GM19240 (cell line): ENCODE results near the gene DYNC1LI2.
"Not testable (repeated sequence)": the region's sequence is repeated elsewhere in the genome, so short reads cannot be mapped to it uniquely, and the experiment has no call there.

ENCODE experiments used
- DNase-seq: peaks from one replicate; pipeline ENCODE4 v3.0.0; 2011; ENCODE audit warnings: low spot score; ENCODE audit not compliant: insufficient read length

DYNC1LI2 gene

GRCh38 chr16:66696669-66697630, 54.5 kb downstream of the DYNC1LI2 start, which contains the start of gene CMTM4:
CMTM4 (minus strand) TSS chr16:66696743; CDS start chr16:66696525, 218 bp downstream.
- DNase-seq: peak; percentile 77

GRCh38 chr16:66695935-66696668, 55.3 kb downstream of the DYNC1LI2 start:
- DNase-seq: no peak

- no peak for DNase-seq
Observed at GRCh38 chr16:66695471-66695934, 55.9 kb downstream of the DYNC1LI2 start.

GRCh38 chr16:66693149-66693548, 58.3 kb downstream of the DYNC1LI2 start:
- DNase-seq: no peak

GRCh38 chr16:66692341-66692740, 59.1 kb downstream of the DYNC1LI2 start:
- no peak for DNase-seq

- no peak for DNase-seq
Observed at GRCh38 chr16:66691234-66691633, 60.2 kb downstream of the DYNC1LI2 start.

- no peak for DNase-seq
Observed at GRCh38 chr16:66690106-66690847, 61.1 kb downstream of the DYNC1LI2 start.

GRCh38 chr16:66689282-66689681, 62.1 kb downstream of the DYNC1LI2 start:
- no peak for DNase-seq

GRCh38 chr16:66687906-66688625, 63.3 kb downstream of the DYNC1LI2 start:
- DNase-seq: no peak

GRCh38 chr16:66685501-66686115, 65.8 kb downstream of the DYNC1LI2 start:
- DNase-seq: not testable (repeated sequence)

- DNase-seq: no peak
Observed at GRCh38 chr16:66682271-66682670, 69.1 kb downstream of the DYNC1LI2 start.

- no peak for DNase-seq
Observed at GRCh38 chr16:66681676-66682075, 69.7 kb downstream of the DYNC1LI2 start.

- no peak for DNase-seq
Observed at GRCh38 chr16:66678337-66678736, 73.1 kb downstream of the DYNC1LI2 start.

GRCh38 chr16:66677836-66678235, 73.6 kb downstream of the DYNC1LI2 start:
- no peak for DNase-seq

- no peak for DNase-seq
Observed at GRCh38 chr16:66677179-66677578, 74.2 kb downstream of the DYNC1LI2 start.

- DNase-seq: no peak
Observed at GRCh38 chr16:66676599-66676998, 74.8 kb downstream of the DYNC1LI2 start.

GRCh38 chr16:66673691-66674090, 77.7 kb downstream of the DYNC1LI2 start:
- DNase-seq: no peak
